NCI-H345 treated with DMSO at 0.1 percent for 48 hours (cell line): Measurements from ENCODE around the gene RALGAPA2.

Experiments
- DNase-seq: peaks from one replicate; lab custom pipeline; 2025; ENCODE audit not compliant: unreplicated experiment; lab: John Stamatoyannopoulos, UW

Gene RALGAPA2

GRCh38 chr20:20440886-20441658 lies 271.4 kb downstream of the RALGAPA2 start:
- DNase-seq, result no peak

GRCh38 chr20:20440481-20440880 lies 272.0 kb downstream of the RALGAPA2 start:
- DNase-seq, result peak; percentile 63

- no peak for DNase-seq
These were observed 272.7 kb downstream of the RALGAPA2 start for GRCh38 chr20:20439602-20440190.

GRCh38 chr20:20437314-20437713 lies 275.1 kb downstream of the RALGAPA2 start:
- no peak for DNase-seq

GRCh38 chr20:20436689-20437088 lies 275.8 kb downstream of the RALGAPA2 start:
- no peak for DNase-seq

GRCh38 chr20:20435453-20435852 lies 277.0 kb downstream of the RALGAPA2 start:
- DNase-seq, result no peak

GRCh38 chr20:20432618-20433286 lies 279.7 kb downstream of the RALGAPA2 start:
- no peak for DNase-seq

- DNase-seq, result no peak
These were observed 282.4 kb downstream of the RALGAPA2 start for GRCh38 chr20:20430066-20430465.

- no peak for DNase-seq
These were observed 284.4 kb downstream of the RALGAPA2 start for GRCh38 chr20:20428067-20428466.

GRCh38 chr20:20427227-20427864 lies 285.1 kb downstream of the RALGAPA2 start:
- no peak for DNase-seq

- DNase-seq, result no peak
These were observed 285.9 kb downstream of the RALGAPA2 start for GRCh38 chr20:20426655-20426907.

GRCh38 chr20:20425823-20426654 lies 286.4 kb downstream of the RALGAPA2 start:
- DNase-seq, result no peak

- no peak for DNase-seq
These were observed 289.3 kb downstream of the RALGAPA2 start for GRCh38 chr20:20423117-20423516.

- no peak for DNase-seq
These were observed 294.4 kb downstream of the RALGAPA2 start for GRCh38 chr20:20417876-20418676.

GRCh38 chr20:20415321-20415720 lies 297.1 kb downstream of the RALGAPA2 start:
- DNase-seq, result no peak

- DNase-seq, result no peak
These were observed 297.7 kb downstream of the RALGAPA2 start for GRCh38 chr20:20414640-20415220.

GRCh38 chr20:20413810-20414281 lies 298.6 kb downstream of the RALGAPA2 start:
- DNase-seq, result peak; percentile 11

- DNase-seq, result peak; percentile 55
These were observed 299.7 kb downstream of the RALGAPA2 start for GRCh38 chr20:20412750-20413149.

- peak; percentile 82 for DNase-seq
These were observed 300.6 kb downstream of the RALGAPA2 start for GRCh38 chr20:20411836-20412235.

- peak; percentile 73 for DNase-seq
These were observed 301.0 kb downstream of the RALGAPA2 start for GRCh38 chr20:20411402-20411801.
